ENCODE measurements around the gene TEF. TPM values are rescaled to one million over a fixed set of nuclear protein-coding genes. Genes with fewer than 3 reads are reported as not detected.

TEF gene
- total RNA-seq, 1 experiment from 2014 or later: 12.0 TPM

DNA sequence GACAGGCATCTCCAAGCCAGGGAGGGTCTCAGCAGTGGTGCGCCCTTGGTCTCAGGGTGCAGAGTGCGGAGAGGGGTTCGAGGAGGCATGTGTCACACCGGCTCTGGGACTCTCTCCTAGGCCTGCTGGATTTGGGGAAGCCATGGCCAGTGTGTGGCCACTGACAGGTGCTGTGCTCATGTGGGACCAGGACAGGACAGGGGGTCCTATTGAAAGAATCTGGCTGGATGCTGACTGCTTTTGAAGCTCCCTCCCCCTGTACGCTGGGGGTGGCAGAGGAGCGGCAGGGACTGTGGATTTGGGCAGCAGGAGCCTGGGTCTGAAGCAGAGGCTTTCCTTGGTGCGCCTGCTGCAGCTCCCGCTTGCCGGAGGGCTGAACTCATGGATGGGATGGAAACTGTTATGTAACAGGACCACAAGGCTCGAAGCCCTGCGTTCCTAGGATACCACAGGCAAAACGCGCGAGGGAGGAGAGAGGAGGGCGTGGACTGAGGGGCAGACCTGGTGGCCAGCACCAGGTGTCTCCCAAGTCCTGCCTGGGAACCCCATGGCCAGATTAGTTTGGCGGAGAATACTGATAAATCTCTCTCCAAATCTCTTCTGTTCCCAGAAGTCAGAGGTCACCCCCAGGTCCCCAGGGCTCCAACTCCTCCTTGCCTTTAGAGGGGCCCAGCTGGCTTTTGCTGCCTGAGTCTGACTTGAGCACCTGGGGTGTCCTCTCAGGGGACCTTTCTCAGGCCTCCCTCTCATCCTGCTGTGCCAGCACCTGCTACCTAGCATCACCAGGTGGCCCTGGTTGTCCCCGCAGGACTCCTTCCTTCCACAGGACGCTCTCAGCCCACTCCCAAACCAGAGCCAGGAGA lies 13.8 kb upstream of the TEF start:
- ChIA-PET CTCF (interaction anchor here (1.1 to 2.2 kb wide), 4 partner anchors 14 to 159 kb away, joined by 3 to 8 read pairs (median 4); partner anchors contain the start of gene TEF), POLR2A (interaction anchor here (1.0 to 2.2 kb wide), 2 partner anchors 10 to 14 kb away, joined by 6 to 7 read pairs; partner anchors contain the start of gene TEF)
- DNase-seq (ENCODE audit: low spot score) (no peak), ATAC-seq (no peak; the same call in 1 of the 2 replicates)
- Mint-ChIP-seq H3K9me3 (no peaks in the 10 kb centered on the region), H3K4me3 (no peak overlapping the region), H3K27ac (peak overlapping the region; percentile 87; the same call in 1 of the 2 replicates), H3K36me3 (no peaks in the 10 kb centered on the region), H3K27me3 (ENCODE audit: low read depth) (no peaks in the 10 kb centered on the region), H3K4me1 (peaks cover 12% of the 10 kb centered on the region)
- 0 out of 2 replicates have a peak, but pooled peaks have one; percentile 3 for TF ChIP-seq GABPB1 (CRISPR knock-in tag; IDR thresholded peaks at IDR 0.05)
- no peak for TF ChIP-seq HMGA2 (CRISPR knock-in tag; IDR thresholded peaks at IDR 0.05)

GRCh38 chr22:41368543-41369423 lies 13.0 kb upstream of the TEF start:
- H3K4me3 Mint-ChIP-seq: no peak overlapping the region
- H3K27ac Mint-ChIP-seq: no peak overlapping the region
- peaks cover 12% of the 10 kb centered on the region for H3K4me1 Mint-ChIP-seq
- H3K9me3 Mint-ChIP-seq: no peaks in the 10 kb centered on the region
- TF ChIP-seq KAT7 (CRISPR knock-in tag; IDR thresholded peaks at IDR 0.05; ENCODE audit: borderline replicate concordance): no peak
- DNase-seq (ENCODE audit: low spot score) (no peak), ATAC-seq (no peak)
- CTCF ChIA-PET: interaction anchor here (0.5 to 1.0 kb wide), 4 partner anchors 12 to 158 kb away, joined by 3 to 4 read pairs (median 3); no protein-coding TSS in a partner anchor
- H3K36me3 Mint-ChIP-seq: no peaks in the 10 kb centered on the region
- POLR2A ChIA-PET: interaction anchor here (1.3 to 2.2 kb wide), 2 partner anchors 13 to 76 kb away, joined by 3 to 6 read pairs; partner anchors contain the start of gene TEF
- H3K27me3 Mint-ChIP-seq (ENCODE audit: low read depth): no peaks in the 10 kb centered on the region

DNA sequence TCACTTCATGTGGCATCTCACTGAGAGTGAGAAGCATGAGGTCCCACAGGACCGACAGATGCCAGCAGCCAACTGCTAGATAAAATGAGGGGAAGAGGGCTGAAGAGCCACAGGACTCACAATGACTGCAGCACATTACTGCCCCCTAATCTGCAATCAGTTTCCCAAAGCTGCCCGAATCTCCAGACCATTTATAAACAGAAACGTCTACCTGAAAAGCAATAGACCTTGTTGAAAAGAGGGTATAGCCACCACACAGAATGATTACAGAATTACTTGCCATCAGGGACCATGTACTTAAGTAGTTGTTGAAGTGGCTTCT lies 12.4 kb upstream of the TEF start:
- no peak for ATAC-seq
- ChIA-PET CTCF (interaction anchor here (0.6 to 1.0 kb wide), 3 partner anchors 12 to 158 kb away, joined by 3 read pairs; no protein-coding TSS in a partner anchor), POLR2A (interaction anchor here (1.3 kb wide), 1 partner anchor 76 kb away, joined by 3 read pairs; no protein-coding TSS in a partner anchor)
- Mint-ChIP-seq H3K27me3 (ENCODE audit: low read depth) (no peaks in the 10 kb centered on the region), H3K27ac (no peak overlapping the region), H3K4me3 (no peak overlapping the region), H3K4me1 (peaks cover 11% of the 10 kb centered on the region), H3K36me3 (no peaks in the 10 kb centered on the region), H3K9me3 (no peaks in the 10 kb centered on the region)
- DNase-seq (ENCODE audit: low spot score): no peak
- TF ChIP-seq, protein P1, sequence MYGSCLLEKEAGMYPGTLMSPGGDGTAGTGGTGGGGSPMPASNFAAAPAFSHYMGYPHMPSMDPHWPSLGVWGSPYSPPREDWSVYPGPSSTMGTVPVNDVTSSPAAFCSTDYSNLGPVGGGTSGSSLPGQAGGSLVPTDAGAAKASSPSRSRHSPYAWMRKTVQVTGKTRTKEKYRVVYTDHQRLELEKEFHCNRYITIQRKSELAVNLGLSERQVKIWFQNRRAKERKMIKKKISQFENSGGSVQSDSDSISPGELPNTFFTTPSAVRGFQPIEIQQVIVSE (CRISPR knock-in tag; IDR thresholded peaks at IDR 0.05; ENCODE audit: borderline replicate concordance): no peak
- TF ChIP-seq TEAD4 (CRISPR knock-in tag; IDR thresholded peaks at IDR 0.05): no peak

- Mint-ChIP-seq H3K27ac (no peak overlapping the region; the same call in 1 of the 2 replicates), H3K4me1 (peaks cover 13% of the 10 kb centered on the region), H3K4me3 (no peak overlapping the region), H3K36me3 (no peaks in the 10 kb centered on the region), H3K27me3 (ENCODE audit: low read depth) (no peaks in the 10 kb centered on the region), H3K9me3 (no peaks in the 10 kb centered on the region)
- no peak for DNase-seq (ENCODE audit: low spot score)
- ChIA-PET CTCF (interaction anchor here (0.8 kb wide), 1 partner anchor 157 kb away, joined by 3 read pairs; no protein-coding TSS in a partner anchor), POLR2A (interaction anchor here (1.3 kb wide), 1 partner anchor 75 kb away, joined by 3 read pairs; no protein-coding TSS in a partner anchor)
- no peak for ATAC-seq
- TF ChIP-seq CREB1 (CRISPR knock-in tag; IDR thresholded peaks at IDR 0.05) (no peak), ZNF121 (CRISPR knock-in tag; IDR thresholded peaks at IDR 0.05) (no peak), ZNF423 (CRISPR knock-in tag; IDR thresholded peaks at IDR 0.05) (no peak), ZNF512 (CRISPR knock-in tag; IDR thresholded peaks at IDR 0.05; ENCODE audit: borderline replicate concordance) (no peak), PRRX2 (CRISPR knock-in tag; IDR thresholded peaks at IDR 0.05) (no peak), HMGXB4 (CRISPR knock-in tag; IDR thresholded peaks at IDR 0.05) (no peak), GRHL2 (CRISPR knock-in tag; IDR thresholded peaks at IDR 0.05; ENCODE audit: insufficient replicate concordance, severe bottlenecking) (no peak), SOX15 (CRISPR knock-in tag; IDR thresholded peaks at IDR 0.05) (no peak)
- TF ChIP-seq, protein P2, sequence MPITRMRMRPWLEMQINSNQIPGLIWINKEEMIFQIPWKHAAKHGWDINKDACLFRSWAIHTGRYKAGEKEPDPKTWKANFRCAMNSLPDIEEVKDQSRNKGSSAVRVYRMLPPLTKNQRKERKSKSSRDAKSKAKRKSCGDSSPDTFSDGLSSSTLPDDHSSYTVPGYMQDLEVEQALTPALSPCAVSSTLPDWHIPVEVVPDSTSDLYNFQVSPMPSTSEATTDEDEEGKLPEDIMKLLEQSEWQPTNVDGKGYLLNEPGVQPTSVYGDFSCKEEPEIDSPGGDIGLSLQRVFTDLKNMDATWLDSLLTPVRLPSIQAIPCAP (CRISPR knock-in tag; IDR thresholded peaks at IDR 0.05): no peak
- TF ChIP-seq, protein P3, sequence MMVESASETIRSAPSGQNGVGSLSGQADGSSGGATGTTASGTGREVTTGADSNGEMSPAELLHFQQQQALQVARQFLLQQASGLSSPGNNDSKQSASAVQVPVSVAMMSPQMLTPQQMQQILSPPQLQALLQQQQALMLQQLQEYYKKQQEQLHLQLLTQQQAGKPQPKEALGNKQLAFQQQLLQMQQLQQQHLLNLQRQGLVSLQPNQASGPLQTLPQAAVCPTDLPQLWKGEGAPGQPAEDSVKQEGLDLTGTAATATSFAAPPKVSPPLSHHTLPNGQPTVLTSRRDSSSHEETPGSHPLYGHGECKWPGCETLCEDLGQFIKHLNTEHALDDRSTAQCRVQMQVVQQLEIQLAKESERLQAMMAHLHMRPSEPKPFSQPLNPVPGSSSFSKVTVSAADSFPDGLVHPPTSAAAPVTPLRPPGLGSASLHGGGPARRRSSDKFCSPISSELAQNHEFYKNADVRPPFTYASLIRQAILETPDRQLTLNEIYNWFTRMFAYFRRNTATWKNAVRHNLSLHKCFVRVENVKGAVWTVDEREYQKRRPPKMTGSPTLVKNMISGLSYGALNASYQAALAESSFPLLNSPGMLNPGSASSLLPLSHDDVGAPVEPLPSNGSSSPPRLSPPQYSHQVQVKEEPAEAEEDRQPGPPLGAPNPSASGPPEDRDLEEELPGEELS (CRISPR knock-in tag; IDR thresholded peaks at IDR 0.05): no peak
Observed at GRCh38 chr22:41369837-41370236, 11.9 kb upstream of the TEF start.

Measured in WTC11 (cell line).